GM12874 (cell line): ENCODE results near the gene LMX1B.

Experiments
- CTCF ChIP-seq: IDR thresholded peaks from 2 replicates; pipeline ENCODE4 v1.5.1; 2011; ENCODE audit warnings: low read depth, mild to moderate bottlenecking, control low read depth, low read length, moderate library complexity; ENCODE audit not compliant: insufficient read depth

LMX1B gene

GRCh38 chr9:126582427-126582826, 31.3 kb upstream of the LMX1B start:
- TF ChIP-seq CTCF = no peak

- TF ChIP-seq CTCF = no peak
Measured at GRCh38 chr9:126583144-126583760, 30.5 kb upstream of the LMX1B start.

GRCh38 chr9:126584611-126585010, 29.1 kb upstream of the LMX1B start:
- TF ChIP-seq CTCF = no peak

GRCh38 chr9:126586236-126586635, 27.5 kb upstream of the LMX1B start:
- TF ChIP-seq CTCF = no peak

GRCh38 chr9:126587187-126588185, 26.2 kb upstream of the LMX1B start:
- no peak for TF ChIP-seq CTCF

- TF ChIP-seq CTCF = no peak
Measured at GRCh38 chr9:126588491-126589168, 25.1 kb upstream of the LMX1B start.

GRCh38 chr9:126589349-126589748, 24.4 kb upstream of the LMX1B start:
- TF ChIP-seq CTCF = no peak
